Neural cell (in vitro differentiated cells): ENCODE measurements around the gene GNG7.

Experiments used
- EP300 ChIP-seq: fragments of 450-650 bp; conservative IDR thresholded peaks from 2 replicates; pipeline ENCODE4 v1.6.1; 2014; ENCODE audit warnings: antibody characterized with exemption, mild to moderate bottlenecking, moderate library complexity; ENCODE audit not compliant: poor library complexity, severe bottlenecking
- EZH2 ChIP-seq: fragments of 200-600, 300-800 bp; shearing (Covaris generic), sonication (generic); IDR thresholded peaks from 2 replicates; pipeline ENCODE4 v1.6.1; 2014; ENCODE audit warnings: antibody characterized with exemption, low read length, borderline replicate concordance, mild to moderate bottlenecking; ENCODE audit not compliant: insufficient read depth, poor library complexity, severe bottlenecking
- MXI1 ChIP-seq: fragments of 450-650 bp; conservative IDR thresholded peaks from 2 replicates; pipeline ENCODE4 v1.6.1; 2014; ENCODE audit warnings: antibody characterized with exemption, mild to moderate bottlenecking; ENCODE audit not compliant: poor library complexity, severe bottlenecking
- POLR2AphosphoS5 ChIP-seq: IDR thresholded peaks from 2 replicates; pipeline ENCODE4 v1.6.1; 2012
- RAD21 ChIP-seq: fragments of 450-650 bp; conservative IDR thresholded peaks from 2 replicates; pipeline ENCODE4 v1.6.1; 2014; ENCODE audit warnings: antibody characterized with exemption, mild to moderate bottlenecking, moderate library complexity
- REST ChIP-seq: IDR thresholded peaks from 2 replicates; pipeline ENCODE4 v1.6.1; 2012; ENCODE audit warnings: borderline replicate concordance
- SMC3 ChIP-seq: fragments of 450-650 bp; conservative IDR thresholded peaks from 2 replicates; pipeline ENCODE4 v1.6.1; 2014; ENCODE audit warnings: antibody characterized with exemption, mild to moderate bottlenecking, moderate library complexity; ENCODE audit not compliant: poor library complexity
- TAF1 ChIP-seq: IDR thresholded peaks from 2 replicates; pipeline ENCODE4 v1.6.1; 2012; ENCODE audit warnings: low read depth
- TF ChIP-seq, protein P1 (sequence below): fragments of 450-650 bp; IDR thresholded peaks from 2 replicates; pipeline ENCODE4 v1.5.1; 2014; ENCODE audit warnings: antibody characterized with exemption, mild to moderate bottlenecking, moderate library complexity; ENCODE audit not compliant: poor library complexity, severe bottlenecking

DNA sequence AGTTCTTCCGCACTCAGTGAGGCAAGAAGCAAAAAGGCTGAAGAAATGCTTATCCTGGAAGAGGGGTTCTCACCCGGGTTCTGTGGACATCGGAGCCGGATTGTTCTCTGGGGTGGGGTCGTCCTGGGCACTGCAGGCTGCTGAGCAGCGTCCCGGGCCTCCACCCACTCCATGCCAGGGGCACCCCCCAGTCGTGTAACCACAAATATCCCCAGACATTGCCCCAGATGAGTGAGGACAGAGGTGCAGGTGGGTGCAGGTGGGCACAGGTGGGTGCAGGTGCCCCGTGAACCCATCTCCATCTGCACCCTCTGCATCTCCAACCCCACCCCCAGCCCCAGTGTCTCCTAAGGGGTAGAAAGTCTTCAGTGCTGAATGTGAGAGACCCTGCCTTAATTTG, 67.5 kb downstream of the GNG7 start:
- TF ChIP-seq POLR2AphosphoS5: no peak
- TF ChIP-seq REST: no peak
- TF ChIP-seq, protein P1, sequence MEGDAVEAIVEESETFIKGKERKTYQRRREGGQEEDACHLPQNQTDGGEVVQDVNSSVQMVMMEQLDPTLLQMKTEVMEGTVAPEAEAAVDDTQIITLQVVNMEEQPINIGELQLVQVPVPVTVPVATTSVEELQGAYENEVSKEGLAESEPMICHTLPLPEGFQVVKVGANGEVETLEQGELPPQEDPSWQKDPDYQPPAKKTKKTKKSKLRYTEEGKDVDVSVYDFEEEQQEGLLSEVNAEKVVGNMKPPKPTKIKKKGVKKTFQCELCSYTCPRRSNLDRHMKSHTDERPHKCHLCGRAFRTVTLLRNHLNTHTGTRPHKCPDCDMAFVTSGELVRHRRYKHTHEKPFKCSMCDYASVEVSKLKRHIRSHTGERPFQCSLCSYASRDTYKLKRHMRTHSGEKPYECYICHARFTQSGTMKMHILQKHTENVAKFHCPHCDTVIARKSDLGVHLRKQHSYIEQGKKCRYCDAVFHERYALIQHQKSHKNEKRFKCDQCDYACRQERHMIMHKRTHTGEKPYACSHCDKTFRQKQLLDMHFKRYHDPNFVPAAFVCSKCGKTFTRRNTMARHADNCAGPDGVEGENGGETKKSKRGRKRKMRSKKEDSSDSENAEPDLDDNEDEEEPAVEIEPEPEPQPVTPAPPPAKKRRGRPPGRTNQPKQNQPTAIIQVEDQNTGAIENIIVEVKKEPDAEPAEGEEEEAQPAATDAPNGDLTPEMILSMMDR: no peak
- TF ChIP-seq EZH2: no peak
- TF ChIP-seq RAD21: no peak
- TF ChIP-seq EP300: no peak
- TF ChIP-seq MXI1: no peak
- TF ChIP-seq TAF1: no peak
- no peak for TF ChIP-seq SMC3
